ENCODE results near the gene CMSS1.

CMSS1 gene

GRCh38 chr3:100004931-100005330 lies 187.3 kb downstream of the CMSS1 start (continued):
- TF ChIP-seq CSRNP3 (CRISPR knock-in tag; IDR thresholded peaks at IDR 0.05) = no peak
- no peak for TF ChIP-seq SNAI2 (CRISPR knock-in tag; IDR thresholded peaks at IDR 0.05)
- TF ChIP-seq ZNF565 (CRISPR knock-in tag; conservative IDR thresholded peaks at IDR 0.05; ENCODE audit: low read depth) = no peak
- TF ChIP-seq GLIS3 (CRISPR knock-in tag; IDR thresholded peaks at IDR 0.05) = no peak

GRCh38 chr3:100005665-100006393 lies 188.2 kb downstream of the CMSS1 start:
- TF ChIP-seq SNAI2 (CRISPR knock-in tag; IDR thresholded peaks at IDR 0.05) (no peak), GLIS3 (CRISPR knock-in tag; IDR thresholded peaks at IDR 0.05) (no peak), ESRRG (CRISPR knock-in tag; IDR thresholded peaks at IDR 0.05) (no peak), ZFP3 (CRISPR knock-in tag; IDR thresholded peaks at IDR 0.05) (no peak), ZC3H10 (CRISPR knock-in tag; IDR thresholded peaks at IDR 0.05) (no peak), ZFP30 (CRISPR knock-in tag; IDR thresholded peaks at IDR 0.05) (no peak), ZNF70 (CRISPR knock-in tag; IDR thresholded peaks at IDR 0.05) (no peak), BACH2 (CRISPR knock-in tag; IDR thresholded peaks at IDR 0.05; ENCODE audit: borderline replicate concordance) (no peak), ZNF8 (CRISPR knock-in tag; IDR thresholded peaks at IDR 0.05) (no peak), CREB5 (CRISPR knock-in tag; IDR thresholded peaks at IDR 0.05; ENCODE audit: low read depth) (no peak), ISL1 (CRISPR knock-in tag; IDR thresholded peaks at IDR 0.05) (no peak), PPARA (CRISPR knock-in tag; IDR thresholded peaks at IDR 0.05; ENCODE audit: borderline replicate concordance) (no peak), CSDC2 (CRISPR knock-in tag; IDR thresholded peaks at IDR 0.05) (no peak), TSHZ2 (CRISPR knock-in tag; IDR thresholded peaks at IDR 0.05) (no peak), OSR1 (CRISPR knock-in tag; IDR thresholded peaks at IDR 0.05) (no peak), ZNF565 (CRISPR knock-in tag; conservative IDR thresholded peaks at IDR 0.05; ENCODE audit: low read depth) (no peak), CSRNP3 (CRISPR knock-in tag; IDR thresholded peaks at IDR 0.05) (no peak), RARB (CRISPR knock-in tag; IDR thresholded peaks at IDR 0.05) (no peak)
- ATAC-seq = no peak

GRCh38 chr3:100006570-100007271 lies 189.1 kb downstream of the CMSS1 start:
- peak; percentile 60 for ATAC-seq

More at GRCh38 chr3:100006570-100007271, 189.1 kb downstream of the CMSS1 start:
- TF ChIP-seq GLIS3 (CRISPR knock-in tag; IDR thresholded peaks at IDR 0.05) = no peak
- no peak for TF ChIP-seq POU6F1 (CRISPR knock-in tag; IDR thresholded peaks at IDR 0.05; ENCODE audit: borderline replicate concordance, low read depth)
- no peak for TF ChIP-seq ZFP3 (CRISPR knock-in tag; IDR thresholded peaks at IDR 0.05)
- TF ChIP-seq ESRRG (CRISPR knock-in tag; IDR thresholded peaks at IDR 0.05) = no peak
- peak; percentile 20; the same call in 1 of the 2 replicates for TF ChIP-seq TCF4 (CRISPR knock-in tag; IDR thresholded peaks at IDR 0.05; ENCODE audit: borderline replicate concordance)
- no peak for TF ChIP-seq RARB (CRISPR knock-in tag; IDR thresholded peaks at IDR 0.05)
- peak; percentile 95 for TF ChIP-seq ISL1 (CRISPR knock-in tag; IDR thresholded peaks at IDR 0.05)
- TF ChIP-seq CSRNP3 (CRISPR knock-in tag; IDR thresholded peaks at IDR 0.05) = no peak
- TF ChIP-seq OSR1 (CRISPR knock-in tag; IDR thresholded peaks at IDR 0.05) = no peak
- TF ChIP-seq CREB5 (CRISPR knock-in tag; IDR thresholded peaks at IDR 0.05; ENCODE audit: low read depth) = peak; percentile 63; the same call in 1 of the 2 replicates
- TF ChIP-seq ZNF8 (CRISPR knock-in tag; IDR thresholded peaks at IDR 0.05) = no peak
- TF ChIP-seq CSDC2 (CRISPR knock-in tag; IDR thresholded peaks at IDR 0.05) = no peak

Data from SK-N-SH treated with all-trans-retinoic acid at 6 μM for 48 hours (cell line).